GM12872 (cell line): Measurements from ENCODE around the gene CGREF1.

Source experiments
- CTCF ChIP-seq: IDR thresholded peaks from 3 replicates; pipeline ENCODE4 v1.5.1; 2011; ENCODE audit warnings: low read depth, mild to moderate bottlenecking, low read length, moderate library complexity; ENCODE audit not compliant: insufficient read depth

Gene CGREF1

GRCh38 chr2:27058210-27058609 is 60.7 kb downstream of the CGREF1 start:
- no peak for TF ChIP-seq CTCF

- TF ChIP-seq CTCF: no peak
These were observed 61.7 kb downstream of the CGREF1 start for GRCh38 chr2:27057184-27057583.

GRCh38 chr2:27054721-27055120 is 64.2 kb downstream of the CGREF1 start:
- TF ChIP-seq CTCF: no peak

GRCh38 chr2:27053776-27054175 is 65.2 kb downstream of the CGREF1 start:
- no peak for TF ChIP-seq CTCF

- no peak for TF ChIP-seq CTCF
These were observed 65.6 kb downstream of the CGREF1 start for GRCh38 chr2:27053321-27053720.

- TF ChIP-seq CTCF: no peak
These were observed 66.9 kb downstream of the CGREF1 start for GRCh38 chr2:27051902-27052645.

GRCh38 chr2:27050996-27051901 is 67.7 kb downstream of the CGREF1 start, which contains the start of gene AGBL5:
Gene AGBL5 (plus strand): TSS chr2:27051668. CDS start chr2:27052959, 1,291 bp downstream.
- TF ChIP-seq CTCF: no peak
